ACC112 (cell line): Measurements from ENCODE around the gene GTPBP4.
"Not testable (repeated sequence)": the region's sequence is repeated elsewhere in the genome, so short reads cannot be mapped to it uniquely, and the experiment has no call there.

Experiments used
- H2AFZ ChIP-seq: fragments of 200-600 bp; sonication (generic); one replicate; pipeline ENCODE4 v1.6.0; 2017; ENCODE audit warnings: antibody characterized with exemption, low read length; ENCODE audit not compliant: unreplicated experiment
- H3K27ac ChIP-seq: fragments of 200-600 bp; sonication (generic); 2 replicates; pipeline ENCODE4 v1.5.1; 2014; ENCODE audit warnings: low read depth, mild to moderate bottlenecking, antibody characterized with exemption, low read length, moderate library complexity
- H3K27me3 ChIP-seq: fragments of 200-600 bp; sonication (generic); 2 replicates; pipeline ENCODE4 v1.6.1; 2014; ENCODE audit warnings: mild to moderate bottlenecking, antibody characterized with exemption, low read length, moderate library complexity, mixed read lengths; ENCODE audit not compliant: insufficient read depth
- H3K36me3 ChIP-seq: fragments of 200-600 bp; sonication (generic); 2 replicates; pipeline ENCODE4 v1.6.1; 2016; ENCODE audit warnings: mild to moderate bottlenecking, antibody characterized with exemption, low read length, moderate library complexity, mixed read lengths; ENCODE audit not compliant: insufficient read depth
- H3K4me1 ChIP-seq: fragments of 200-600 bp; sonication (generic); one replicate; pipeline ENCODE4 v1.6.1; 2016; ENCODE audit warnings: low read length, mixed read lengths; ENCODE audit not compliant: insufficient read depth, unreplicated experiment, control insufficient read depth
- H3K4me3 ChIP-seq: fragments of 200-600 bp; sonication (generic); 2 replicates; pipeline ENCODE4 v1.5.1; 2014; ENCODE audit warnings: mild to moderate bottlenecking, low read depth, low read length
- H3K79me2 ChIP-seq: fragments of 200-600 bp; sonication (generic); one replicate; pipeline ENCODE4 v1.6.0; 2016; ENCODE audit warnings: low read length; ENCODE audit not compliant: control insufficient read depth, unreplicated experiment, insufficient read depth

The GTPBP4 gene

GRCh38 chr10:1050554-1050953 is 62.3 kb downstream of the GTPBP4 start:
- Histone ChIP-seq H3K27ac (peak overlapping the region; percentile 94; the same call in 1 of the 2 replicates), H3K79me2 (peaks cover 73% of the 10 kb centered on the region), H3K36me3 (peaks cover 20% of the 10 kb centered on the region), H3K4me3 (peak overlapping the region; percentile 86), H3K27me3 (no peaks in the 10 kb centered on the region), H2AFZ (no peak overlapping the region), H3K4me1 (peaks cover 28% of the 10 kb centered on the region)

- Histone ChIP-seq H3K36me3 (peaks cover 15% of the 10 kb centered on the region), H3K27me3 (no peaks in the 10 kb centered on the region), H3K4me1 (peaks cover 42% of the 10 kb centered on the region), H3K4me3 (peak overlapping the region; percentile 87), H2AFZ (no peak overlapping the region), H3K79me2 (peaks cover 86% of the 10 kb centered on the region), H3K27ac (no peak overlapping the region)
These were observed 66.5 kb downstream of the GTPBP4 start for GRCh38 chr10:1054684-1055083.

GRCh38 chr10:1056326-1057105 is 68.3 kb downstream of the GTPBP4 start, which contains the start of gene WDR37:
Gene WDR37, plus strand, starts transcription at chr10:1056385. Its CDS starts 15,771 bp downstream, at chr10:1072156.
- Histone ChIP-seq H3K27me3 (no peaks in the 10 kb centered on the region), H3K27ac (peak within 1 kb of the TSS; percentile 96), H3K36me3 (peaks cover 15% of the 10 kb centered on the region), H3K4me1 (peaks cover 33% of the 10 kb centered on the region), H3K4me3 (peak within 1 kb of the TSS; percentile 87), H3K79me2 (peaks cover 92% of the 10 kb centered on the region), H2AFZ (peak within 1 kb of the TSS; percentile 55)

GRCh38 chr10:1057106-1057657 is 68.9 kb downstream of the GTPBP4 start:
- H2AFZ ChIP-seq = peak overlapping the region; percentile 55
- peaks cover 15% of the 10 kb centered on the region for H3K36me3 ChIP-seq
- peak overlapping the region; percentile 87 for H3K4me3 ChIP-seq
- H3K27ac ChIP-seq = no peak overlapping the region
- H3K27me3 ChIP-seq = no peaks in the 10 kb centered on the region
- peaks cover 92% of the 10 kb centered on the region for H3K79me2 ChIP-seq
- H3K4me1 ChIP-seq = peaks cover 38% of the 10 kb centered on the region

- H3K79me2 ChIP-seq = peaks cover 86% of the 10 kb centered on the region
- H3K4me1 ChIP-seq = peaks cover 38% of the 10 kb centered on the region
- peaks cover 15% of the 10 kb centered on the region for H3K36me3 ChIP-seq
- H3K27ac ChIP-seq = no peak overlapping the region
- peak overlapping the region; percentile 31 for H2AFZ ChIP-seq
- H3K27me3 ChIP-seq = no peaks in the 10 kb centered on the region
- H3K4me3 ChIP-seq = peak overlapping the region; percentile 87
These were observed 69.8 kb downstream of the GTPBP4 start for GRCh38 chr10:1058017-1058416.

GRCh38 chr10:1059902-1060301 is 71.7 kb downstream of the GTPBP4 start:
- H3K4me1 ChIP-seq = peaks cover 25% of the 10 kb centered on the region
- H3K79me2 ChIP-seq = peaks cover 77% of the 10 kb centered on the region
- no peak overlapping the region for H2AFZ ChIP-seq
- H3K27me3 ChIP-seq = no peaks in the 10 kb centered on the region
- H3K36me3 ChIP-seq = 0 out of 2 replicates have a peak, but pooled peaks cover 10% of the 10 kb centered on the region
- H3K4me3 ChIP-seq = no peak overlapping the region
- H3K27ac ChIP-seq = no peak overlapping the region

- H3K4me1 ChIP-seq = peaks cover 21% of the 10 kb centered on the region
- no peaks in the 10 kb centered on the region for H3K27me3 ChIP-seq
- no peak overlapping the region for H3K27ac ChIP-seq
- no peak overlapping the region for H2AFZ ChIP-seq
- H3K4me3 ChIP-seq = no peak overlapping the region
- 0 out of 2 replicates have a peak, but pooled peaks cover 10% of the 10 kb centered on the region for H3K36me3 ChIP-seq
- H3K79me2 ChIP-seq = peaks cover 64% of the 10 kb centered on the region
These were observed 73.9 kb downstream of the GTPBP4 start for GRCh38 chr10:1061930-1062774.

GRCh38 chr10:1063232-1063865 is 75.1 kb downstream of the GTPBP4 start:
- peaks cover 12% of the 10 kb centered on the region for H3K4me1 ChIP-seq
- H3K27ac ChIP-seq = no peak overlapping the region
- peaks cover 58% of the 10 kb centered on the region for H3K79me2 ChIP-seq

GRCh38 chr10:1064964-1065247 is 76.7 kb downstream of the GTPBP4 start:
- H3K79me2 ChIP-seq = peaks cover 54% of the 10 kb centered on the region
- H3K4me3 ChIP-seq = no peak overlapping the region
- no peak overlapping the region for H3K27ac ChIP-seq
- H3K36me3 ChIP-seq = 0 out of 2 replicates have a peak, but pooled peaks cover 10% of the 10 kb centered on the region
- H3K4me1 ChIP-seq = peaks cover 7% of the 10 kb centered on the region
- no peaks in the 10 kb centered on the region for H3K27me3 ChIP-seq
- H2AFZ ChIP-seq = no peak overlapping the region

More at GRCh38 chr10:1063232-1063865, 75.1 kb downstream of the GTPBP4 start:
- H3K4me3 ChIP-seq = no peak overlapping the region
- H3K36me3 ChIP-seq = 0 out of 2 replicates have a peak, but pooled peaks cover 10% of the 10 kb centered on the region
- no peak overlapping the region for H2AFZ ChIP-seq
- H3K27me3 ChIP-seq = no peaks in the 10 kb centered on the region

GRCh38 chr10:1066734-1067133 is 78.5 kb downstream of the GTPBP4 start:
- H3K79me2 ChIP-seq = peaks cover 36% of the 10 kb centered on the region
- H3K36me3 ChIP-seq, H3K27ac ChIP-seq, H2AFZ ChIP-seq, H3K27me3 ChIP-seq, H3K4me3 ChIP-seq, H3K4me1 ChIP-seq: not testable (repeated sequence)
